Lung (tissue), 12 donors: ENCODE results near the gene VPS35. TPM values are rescaled to one million over a fixed set of nuclear protein-coding genes. Genes with fewer than 3 reads are reported as not detected.
"Not testable (repeated sequence)": the region's sequence is repeated elsewhere in the genome, so short reads cannot be mapped to it uniquely, and the experiment has no call there.

ENCODE experiments used
- ATAC-seq: fragments of 200-7000 bp; cut with Tn5 transposase; one replicate; pipeline ENCODE4 v1.9.1; 2020; ENCODE audit warnings: moderate number of reproducible peaks; ENCODE audit not compliant: insufficient read depth, low FRiP score
- DNase-seq, 3 donors: peaks; one replicate each; pipeline ENCODE4 v3.0.0-alpha.2; 2013 to 2017
- H3K27ac ChIP-seq, 2 donors: one replicate each; pipeline ENCODE4 v1.5.1; 2013; ENCODE audit warnings: mild to moderate bottlenecking in 2 of 2, moderate library complexity in 2 of 2, control low read depth in 1 of 2, inconsistent platforms in 1 of 2, low read depth in 1 of 2, low read length in 1 of 2
- H3K27me3 ChIP-seq, 3 donors: one replicate each; pipeline ENCODE4 v1.5.1; 2013; ENCODE audit warnings: low read length in 2 of 3; ENCODE audit not compliant: control insufficient read depth in 3 of 3, insufficient read depth in 3 of 3
- H3K36me3 ChIP-seq, 4 donors: one replicate each; pipeline ENCODE4 v1.5.1; 2013; ENCODE audit warnings: low read length in 4 of 4, mild to moderate bottlenecking in 1 of 4, moderate library complexity in 1 of 4; ENCODE audit not compliant: control insufficient read depth in 4 of 4, insufficient read depth in 4 of 4
- H3K4me1 ChIP-seq, 5 donors: one replicate each; pipeline ENCODE4 v1.5.1; 2013; ENCODE audit warnings: low read length in 5 of 5, mild to moderate bottlenecking in 2 of 5, moderate library complexity in 1 of 5; ENCODE audit not compliant: control insufficient read depth in 5 of 5, insufficient read depth in 5 of 5
- H3K4me3 ChIP-seq: one replicate; pipeline ENCODE4 v1.5.1; 2013; ENCODE audit warnings: mild to moderate bottlenecking, control low read depth, moderate library complexity
- H3K9ac ChIP-seq, 2 donors: one replicate each; pipeline ENCODE4 v1.5.1; 2013; ENCODE audit warnings: low read length in 2 of 2, control low read depth in 1 of 2; ENCODE audit not compliant: insufficient read depth in 1 of 2
- H3K9me3 ChIP-seq, 4 donors: one replicate each; pipeline ENCODE4 v1.5.1; 2013; ENCODE audit warnings: low read length in 3 of 4, mild to moderate bottlenecking in 1 of 4, moderate library complexity in 1 of 4; ENCODE audit not compliant: control insufficient read depth in 4 of 4, insufficient read depth in 3 of 4
- WGBS, 2 donors: extraction: QIAGEN DNeasy Blood & Tissue Kit; methylation state at CpG; one replicate each; pipeline ENCODE4 v1.1.7; 2013; 5-methylcytosine and 5-hydroxymethylcytosine counted together
- polyA plus RNA-seq, 2 donors: library from polyadenylated mRNA; stranded (reverse); fragments of 200-250 nt; gene quantifications; one replicate each; pipeline ENCODE4 v1.2.1, GENCODE V29; 2013
- total RNA-seq, 2 donors: library from RNA; depleted of rRNA in 1 of 2; stranded (reverse); fragments of >200 nt in 1 of 2; gene quantifications; one replicate each; pipeline ENCODE4 v1.2.1, GENCODE V29; 2014 to 2021
- TF ChIP-seq, protein P1 (sequence below): IDR thresholded peaks from 2 replicates; pipeline ENCODE4 v1.5.1; 2012; ENCODE audit warnings: mild to moderate bottlenecking; ENCODE audit errors: control extremely low read depth, extremely low read depth
- donor health status: control.
- donor health status: control.
- donor health status: Bipolar disorder and iron deficiency.
- donor health status: healthy.
- donor health status: DM: yes; HTN: yes; CAD: no.

VPS35 gene
- total and polyA plus RNA-seq, 4 donors, result 16.6 to 104 (median 69.0) TPM

GRCh38 chr16:46627746-46628145 is 61.2 kb downstream of the VPS35 start:
- WGBS, 2 donors, result 86 to 90% methylated on average over 5 of the region's 5 CpGs
- Histone ChIP-seq H3K9me3 (no peaks in the 10 kb centered on the region), H3K4me3 (no peak overlapping the region), H3K4me1 (peaks cover 0 to 13% (median 0%) of the 10 kb centered on the region in 5 donors), H3K27ac (no peak overlapping the region), H3K27me3 (no peaks in the 10 kb centered on the region), H3K36me3 (no peaks in the 10 kb centered on the region), H3K9ac (no peak overlapping the region)
- ATAC-seq, result no peak
- no peak for DNase-seq
- TF ChIP-seq, protein P1, sequence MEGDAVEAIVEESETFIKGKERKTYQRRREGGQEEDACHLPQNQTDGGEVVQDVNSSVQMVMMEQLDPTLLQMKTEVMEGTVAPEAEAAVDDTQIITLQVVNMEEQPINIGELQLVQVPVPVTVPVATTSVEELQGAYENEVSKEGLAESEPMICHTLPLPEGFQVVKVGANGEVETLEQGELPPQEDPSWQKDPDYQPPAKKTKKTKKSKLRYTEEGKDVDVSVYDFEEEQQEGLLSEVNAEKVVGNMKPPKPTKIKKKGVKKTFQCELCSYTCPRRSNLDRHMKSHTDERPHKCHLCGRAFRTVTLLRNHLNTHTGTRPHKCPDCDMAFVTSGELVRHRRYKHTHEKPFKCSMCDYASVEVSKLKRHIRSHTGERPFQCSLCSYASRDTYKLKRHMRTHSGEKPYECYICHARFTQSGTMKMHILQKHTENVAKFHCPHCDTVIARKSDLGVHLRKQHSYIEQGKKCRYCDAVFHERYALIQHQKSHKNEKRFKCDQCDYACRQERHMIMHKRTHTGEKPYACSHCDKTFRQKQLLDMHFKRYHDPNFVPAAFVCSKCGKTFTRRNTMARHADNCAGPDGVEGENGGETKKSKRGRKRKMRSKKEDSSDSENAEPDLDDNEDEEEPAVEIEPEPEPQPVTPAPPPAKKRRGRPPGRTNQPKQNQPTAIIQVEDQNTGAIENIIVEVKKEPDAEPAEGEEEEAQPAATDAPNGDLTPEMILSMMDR, result no peak

GRCh38 chr16:46626681-46627080 is 62.3 kb downstream of the VPS35 start:
- not testable (repeated sequence) for H3K27me3 ChIP-seq, H3K27ac ChIP-seq, H3K9ac ChIP-seq, H3K36me3 ChIP-seq, H3K4me3 ChIP-seq, H3K9me3 ChIP-seq, DNase-seq, ATAC-seq
- 95 to 96% methylated on average over 20 to 21 of the region's 22 CpGs for WGBS, 2 donors
- peaks cover 0 to 21% (median 0%) of the 10 kb centered on the region in 5 donors for H3K4me1 ChIP-seq

DNA sequence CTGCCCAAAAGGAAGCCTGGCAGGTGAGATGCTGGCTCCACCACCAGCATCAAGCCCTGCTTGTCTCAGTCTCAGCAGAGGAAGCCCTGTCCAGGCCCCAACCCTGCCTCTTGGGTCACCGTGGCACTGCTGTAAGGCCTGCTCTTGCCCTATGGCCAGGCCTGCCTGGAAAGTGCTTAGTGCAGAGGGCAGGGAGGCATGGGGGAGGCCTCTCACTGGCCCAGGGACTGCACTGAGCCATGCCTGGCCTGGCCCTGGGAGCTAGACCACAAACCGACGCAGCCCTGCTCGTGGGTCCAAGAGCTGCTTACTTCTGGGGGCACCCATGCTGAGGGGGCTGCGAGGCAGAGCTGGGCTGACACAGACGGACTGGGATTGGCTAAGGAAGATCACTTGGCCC is 64.1 kb downstream of the VPS35 start:
- WGBS, 2 donors, result 90 to 95% methylated on average over 4 to 6 of the region's 6 CpGs
- not testable (repeated sequence) for H3K27ac ChIP-seq, H3K4me3 ChIP-seq, ATAC-seq, H3K9ac ChIP-seq, H3K9me3 ChIP-seq, DNase-seq, H3K27me3 ChIP-seq, H3K36me3 ChIP-seq
- peaks cover 0 to 30% (median 5%) of the 10 kb centered on the region in 5 donors for H3K4me1 ChIP-seq

DNA sequence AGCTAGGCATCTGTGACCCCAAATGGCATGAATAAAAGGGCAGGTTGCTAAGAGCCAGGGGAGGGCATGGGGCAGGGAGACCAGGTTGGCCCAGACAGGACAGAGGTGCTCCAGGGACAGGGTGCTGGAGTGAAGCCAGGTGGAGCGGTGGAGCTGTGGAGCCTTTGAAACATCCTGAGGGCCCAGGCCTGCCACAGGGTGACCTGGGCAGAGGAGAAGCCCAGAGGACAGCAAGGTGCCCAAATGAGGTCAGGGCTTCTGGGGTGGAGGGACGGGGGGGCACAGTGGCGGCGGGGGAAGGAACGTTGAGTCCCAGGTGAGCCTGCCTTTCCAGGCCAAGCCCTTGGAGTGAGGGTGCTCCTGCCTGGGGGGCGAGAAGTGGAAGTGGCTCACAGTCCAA is 65.3 kb downstream of the VPS35 start:
- not testable (repeated sequence) for ATAC-seq, H3K36me3 ChIP-seq, DNase-seq, H3K9me3 ChIP-seq, H3K4me3 ChIP-seq, H3K27ac ChIP-seq, H3K27me3 ChIP-seq, H3K9ac ChIP-seq
- peaks cover 0 to 20% (median 5%) of the 10 kb centered on the region in 5 donors for H3K4me1 ChIP-seq
- 96 to 97% methylated on average over 4 of the region's 6 CpGs for WGBS, 2 donors

DNA sequence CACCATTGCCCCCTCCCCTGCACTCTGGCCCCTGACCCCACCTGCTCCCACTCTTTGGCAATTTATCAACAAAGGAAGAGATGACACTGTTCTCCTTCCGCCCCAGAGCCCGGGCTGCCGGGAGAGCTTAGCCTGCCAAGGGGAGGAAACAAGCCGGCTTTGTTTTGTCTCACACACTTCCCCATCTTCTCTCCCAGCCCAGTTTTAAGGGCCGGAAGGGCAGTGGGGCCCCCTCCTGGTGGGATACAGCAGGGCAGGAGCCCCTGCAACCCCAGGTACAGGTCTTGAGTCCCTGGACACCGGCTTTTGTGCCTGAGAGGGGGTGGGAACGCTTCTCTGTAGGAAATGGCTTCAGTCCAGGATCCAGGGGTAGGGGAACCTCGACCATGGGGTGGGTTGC is 65.7 kb downstream of the VPS35 start:
- not testable (repeated sequence) for H3K9ac ChIP-seq, H3K27ac ChIP-seq, H3K4me3 ChIP-seq, H3K36me3 ChIP-seq, H3K27me3 ChIP-seq, DNase-seq, H3K9me3 ChIP-seq, ATAC-seq
- 13% methylated on average over 5 of the region's 8 CpGs; no CpG with 5 or more reads in 1 of the 2 donors for WGBS, 2 donors
- peaks cover 0 to 20% (median 5%) of the 10 kb centered on the region in 5 donors for H3K4me1 ChIP-seq
